ENCODE data around the gene ST6GALNAC4. TPM values are rescaled to one million over a fixed set of nuclear protein-coding genes. Genes with fewer than 3 reads are reported as not detected.
A peak's percentile ranks its signal among the peaks of the same experiment; 100 is the strongest.

ST6GALNAC4 gene
- total RNA-seq, 4 donors from 2014 or later: 12.5 to 33.0 (median 23.8) TPM

- Histone ChIP-seq H3K27ac (peak overlapping the region; percentile 89 to 98 (median 94)), H3K9me3 (peaks cover 0 to 29% (median 10%) of the 10 kb centered on the region in 3 donors), H3K36me3 (peaks cover 25 to 47% (median 29%) of the 10 kb centered on the region in 3 donors), H3K27me3 (no peaks in the 10 kb centered on the region), H3K4me1 (peaks cover 7 to 65% (median 38%) of the 10 kb centered on the region in 3 donors), H3K4me3 (peak overlapping the region in 3 of 4 donors; percentile 19 to 98 (median 90))
- 53 to 54% methylated on average over 2 to 4 of the region's 19 CpGs for WGBS, 2 donors
- TF ChIP-seq CTCF (IDR thresholded peaks at IDR 0.05) (no peak), POLR2A (IDR thresholded peaks at IDR 0.05) (no peak)
- DNase-seq: no peak
- intact Hi-C loops (cut with DNase I): no loop called here
These were observed 19.6 kb downstream of the ST6GALNAC4 start for GRCh38 chr9:127897193-127897692.

- intact Hi-C loops (cut with DNase I): no loop called here
- H3K9me3 ChIP-seq: peaks cover 0 to 29% (median 10%) of the 10 kb centered on the region in 3 donors
- peak overlapping the region; percentile 89 to 98 (median 94) for H3K27ac ChIP-seq
- no peak for DNase-seq
- H3K4me3 ChIP-seq: peak overlapping the region in 3 of 4 donors; percentile 19 to 98 (median 90)
- peaks cover 7 to 58% (median 38%) of the 10 kb centered on the region in 3 donors for H3K4me1 ChIP-seq
- no peaks in the 10 kb centered on the region for H3K27me3 ChIP-seq
- 65 to 67% methylated on average over 7 to 8 of the region's 16 CpGs for WGBS, 2 donors
- H3K36me3 ChIP-seq: peaks cover 26 to 54% (median 29%) of the 10 kb centered on the region in 3 donors
- TF ChIP-seq POLR2A (IDR thresholded peaks at IDR 0.05): no peak
- no peak for TF ChIP-seq CTCF (IDR thresholded peaks at IDR 0.05)
These were observed 20.2 kb downstream of the ST6GALNAC4 start for GRCh38 chr9:127896395-127897192.

GRCh38 chr9:127895811-127896210 is 21.0 kb downstream of the ST6GALNAC4 start:
- Histone ChIP-seq H3K36me3 (peaks cover 29 to 62% (median 31%) of the 10 kb centered on the region in 3 donors), H3K27ac (peak overlapping the region in 1 of 4 donors; percentile 97), H3K4me1 (peaks cover 7 to 50% (median 31%) of the 10 kb centered on the region in 3 donors), H3K4me3 (no peak overlapping the region), H3K27me3 (no peaks in the 10 kb centered on the region), H3K9me3 (peaks cover 0 to 29% (median 10%) of the 10 kb centered on the region in 3 donors)
- DNase-seq: no peak
- TF ChIP-seq POLR2A (IDR thresholded peaks at IDR 0.05) (no peak), CTCF (IDR thresholded peaks at IDR 0.05) (no peak)
- WGBS, 2 donors: 91 to 96% methylated on average over 2 to 6 of the region's 8 CpGs
- intact Hi-C loops (cut with DNase I): no loop called here

DNA sequence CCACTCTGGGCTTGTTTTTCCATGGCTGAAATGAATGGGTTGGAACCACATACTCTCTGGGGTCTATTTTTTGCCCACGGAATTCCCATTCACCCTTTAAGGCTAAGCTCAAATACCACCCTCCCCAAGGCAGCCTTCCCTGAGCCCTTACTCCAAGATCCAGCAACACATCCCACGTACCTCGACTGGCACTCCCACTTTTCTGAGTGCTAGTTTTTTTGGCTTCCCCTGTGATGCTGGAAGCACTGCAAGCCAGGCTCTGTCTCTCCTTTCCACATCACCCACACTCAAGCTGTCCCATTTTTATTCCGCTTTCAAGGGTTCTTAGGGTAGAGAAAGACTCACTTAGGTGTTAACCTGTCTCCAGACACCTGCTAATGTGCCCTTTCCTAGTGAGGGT is 23.4 kb downstream of the ST6GALNAC4 start:
- Histone ChIP-seq H3K36me3 (peaks cover 40 to 86% (median 40%) of the 10 kb centered on the region in 3 donors), H3K4me1 (peaks cover 7 to 32% (median 19%) of the 10 kb centered on the region in 3 donors), H3K4me3 (no peak overlapping the region), H3K27ac (no peak overlapping the region), H3K27me3 (no peaks in the 10 kb centered on the region), H3K9me3 (peaks cover 0 to 29% (median 10%) of the 10 kb centered on the region in 3 donors)
- WGBS, 2 donors: 94 to 97% methylated on average over 4 of the region's 4 CpGs
- intact Hi-C loops (cut with DNase I): no loop called here
- DNase-seq: no peak
- no peak for TF ChIP-seq CTCF (IDR thresholded peaks at IDR 0.05)
- no peak for TF ChIP-seq POLR2A (IDR thresholded peaks at IDR 0.05)

GRCh38 chr9:127892831-127893230 is 24.0 kb downstream of the ST6GALNAC4 start:
- H3K36me3 ChIP-seq: peaks cover 42 to 91% (median 42%) of the 10 kb centered on the region in 3 donors

More at GRCh38 chr9:127892831-127893230, 24.0 kb downstream of the ST6GALNAC4 start:
- intact Hi-C loops (cut with DNase I): no loop called here
- Histone ChIP-seq H3K4me3 (no peak overlapping the region), H3K27me3 (no peaks in the 10 kb centered on the region), H3K9me3 (peaks cover 0 to 29% (median 10%) of the 10 kb centered on the region in 3 donors), H3K4me1 (peaks cover 7 to 26% (median 14%) of the 10 kb centered on the region in 3 donors), H3K27ac (no peak overlapping the region)
- no peak for DNase-seq
- WGBS, 2 donors: 91 to 92% methylated on average over 4 to 6 of the region's 6 CpGs
- TF ChIP-seq CTCF (IDR thresholded peaks at IDR 0.05): no peak
- TF ChIP-seq POLR2A (IDR thresholded peaks at IDR 0.05): no peak

Data from esophagus squamous epithelium (tissue), 5 donors.